PC-9 (cell line): ENCODE results near the gene SUB1. TPM values are rescaled to one million over a fixed set of nuclear protein-coding genes. Genes with fewer than 3 reads are reported as not detected.
"Not testable (repeated sequence)": the region's sequence is repeated elsewhere in the genome, so short reads cannot be mapped to it uniquely, and the experiment has no call there.

Source experiments
- BruUV-seq: library from RNA; stranded (reverse); fragments of 400-500 nt; replicated peaks from 2 replicates; lab custom pipeline; 2021; lab: Mats Ljungman, UMichigan
- CTCF ChIA-PET: fragments of 300-600 bp; sonication (Branson Sonifier 250); formaldehyde crosslinking; loops from one replicate; lab custom pipeline; 2022; ENCODE audit warnings: antibody characterized with exemption; lab: Charles Lee
- POLR2A ChIA-PET: fragments of 300-600 bp; sonication (Branson Sonifier 250); formaldehyde crosslinking; loops from one replicate; lab custom pipeline; 2022; ENCODE audit warnings: antibody characterized with exemption; ENCODE audit not compliant: unreplicated experiment; lab: Charles Lee
- DNase-seq, 2 experiments: peaks; one replicate each; pipeline versions ENCODE4 v3.0.0 to v3.0.0-alpha.2; 2015 to 2022; ENCODE audit warnings: mixed read lengths in 1 of 2
- H2AFZ ChIP-seq: fragments of 200-600 bp; sonication (generic); 2 replicates; pipeline ENCODE4 v1.8.1; 2017; ENCODE audit warnings: antibody characterized with exemption
- H3F3A ChIP-seq: fragments of 200-600 bp; sonication (generic); 2 replicates; pipeline ENCODE4 v1.8.1; 2017; ENCODE audit warnings: antibody characterized with exemption, mild to moderate bottlenecking, low read depth; ENCODE audit not compliant: insufficient read depth
- H3K27ac ChIP-seq: fragments of 200-600 bp; sonication (generic); 2 replicates; pipeline ENCODE4 v1.6.1; 2016; ENCODE audit warnings: mixed run types
- H3K27me3 ChIP-seq: fragments of 200-600 bp; sonication (generic); 2 replicates; pipeline ENCODE4 v1.6.1; 2016; ENCODE audit warnings: low read depth, mixed run types; ENCODE audit not compliant: insufficient read depth
- H3K36me3 ChIP-seq: fragments of 200-600 bp; sonication (generic); 2 replicates; pipeline ENCODE4 v1.6.1; 2016; ENCODE audit warnings: low read depth, mixed run types
- H3K4me1 ChIP-seq: fragments of 200-600 bp; sonication (generic); replicated peaks from 2 replicates; pipeline ENCODE4 v1.6.1; 2016; ENCODE audit warnings: mixed run types; ENCODE audit not compliant: insufficient read depth
- H3K4me2 ChIP-seq: fragments of 200-600 bp; sonication (generic); 2 replicates; pipeline ENCODE4 v1.6.1; 2017; ENCODE audit warnings: mixed run types
- H3K4me3 ChIP-seq: fragments of 200-600 bp; sonication (generic); 2 replicates; pipeline ENCODE4 v1.6.1; 2016; ENCODE audit warnings: mixed run types
- H3K79me2 ChIP-seq: fragments of 200-600 bp; sonication (generic); 2 replicates; pipeline ENCODE4 v1.6.1; 2017; ENCODE audit warnings: low read depth, mixed run types
- H3K9me2 ChIP-seq: fragments of 200-600 bp; sonication (generic); 2 replicates; pipeline ENCODE4 v1.8.1; 2017; ENCODE audit warnings: mild to moderate bottlenecking; ENCODE audit not compliant: insufficient read depth
- H3K9me3 ChIP-seq: fragments of 200-600 bp; sonication (generic); 2 replicates; pipeline ENCODE4 v1.8.1; 2016; ENCODE audit warnings: low read depth; ENCODE audit not compliant: insufficient read depth
- H4K20me1 ChIP-seq: fragments of 200-600 bp; sonication (generic); 2 replicates; pipeline ENCODE4 v1.8.1; 2017; ENCODE audit not compliant: insufficient read depth
- EZH2 ChIP-seq: fragments of 200-600 bp; sonication (generic); IDR thresholded peaks from 2 replicates; pipeline ENCODE4 v1.8.0; 2017; ENCODE audit warnings: antibody characterized with exemption, low read depth
- intact Hi-C: fragments of 100-400 bp; cut with micrococcal nuclease; formaldehyde crosslinking; loops from one replicate; pipeline ENCODE4 v1.10.0; 2022; ENCODE audit not compliant: unreplicated experiment
- total RNA-seq: library from RNA; stranded (reverse); gene quantifications from 2 replicates; pipeline ENCODE4 v1.2.3, GENCODE V29; 2021
- TF ChIP-seq, protein P1 (sequence below): fragments of 200-600 bp; sonication (generic); conservative IDR thresholded peaks from 2 replicates; pipeline ENCODE4 v1.6.1; 2017; ENCODE audit warnings: mixed run types, antibody characterized with exemption, mild to moderate bottlenecking, moderate library complexity

The SUB1 gene
- total RNA-seq, 1 experiment from 2014 or later = 328 TPM

DNA sequence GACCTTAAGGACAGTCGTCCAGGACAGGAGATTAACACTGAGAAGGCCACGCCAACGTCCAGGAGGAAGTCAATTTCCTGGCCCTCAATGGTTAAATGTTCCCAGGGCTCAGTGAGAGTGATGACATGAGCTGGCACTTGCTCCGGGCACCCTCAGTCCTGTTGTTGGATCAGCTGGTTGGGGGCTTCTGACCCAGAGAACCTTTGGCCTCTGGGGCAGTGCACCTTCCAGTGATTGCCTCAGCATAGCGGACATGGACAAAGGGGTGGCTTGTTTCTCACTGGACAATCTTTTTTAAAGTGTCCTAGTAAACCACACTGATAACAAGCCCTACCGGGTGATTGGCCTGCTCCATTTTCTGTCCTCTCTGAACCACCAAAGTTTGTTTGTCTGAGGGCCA lies 28.8 kb upstream of the SUB1 start:
- H3K79me2 ChIP-seq, POLR2A ChIA-PET, H3K4me1 ChIP-seq, DNase-seq, H4K20me1 ChIP-seq, BruUV-seq, H3K27me3 ChIP-seq, H3F3A ChIP-seq, CTCF ChIA-PET, H3K4me3 ChIP-seq, H3K9me2 ChIP-seq, H3K9me3 ChIP-seq, intact Hi-C loops, H3K4me2 ChIP-seq, H3K27ac ChIP-seq, H2AFZ ChIP-seq, H3K36me3 ChIP-seq: not testable (repeated sequence)

DNA sequence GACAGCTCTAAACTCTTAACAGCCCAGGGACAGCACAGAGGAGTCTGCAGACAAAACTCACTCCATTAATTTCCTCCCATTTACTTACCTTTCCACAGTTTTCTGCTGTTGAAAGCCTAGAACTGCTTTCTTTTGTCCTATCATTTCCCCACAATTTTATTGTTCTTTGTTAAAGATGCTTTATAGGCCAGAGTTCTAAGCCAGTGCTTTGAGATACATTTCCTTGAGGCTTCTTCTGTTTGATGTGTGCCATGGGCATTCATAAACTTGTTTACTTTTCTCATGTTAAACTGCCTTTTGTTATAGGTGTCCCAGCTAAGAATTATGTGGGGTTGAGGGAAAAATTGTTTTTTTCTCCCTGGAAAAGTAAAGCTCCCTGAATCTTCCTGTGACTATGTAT lies 25.9 kb upstream of the SUB1 start:
- BruUV-seq = no TSS peak
- TF ChIP-seq, protein P1, sequence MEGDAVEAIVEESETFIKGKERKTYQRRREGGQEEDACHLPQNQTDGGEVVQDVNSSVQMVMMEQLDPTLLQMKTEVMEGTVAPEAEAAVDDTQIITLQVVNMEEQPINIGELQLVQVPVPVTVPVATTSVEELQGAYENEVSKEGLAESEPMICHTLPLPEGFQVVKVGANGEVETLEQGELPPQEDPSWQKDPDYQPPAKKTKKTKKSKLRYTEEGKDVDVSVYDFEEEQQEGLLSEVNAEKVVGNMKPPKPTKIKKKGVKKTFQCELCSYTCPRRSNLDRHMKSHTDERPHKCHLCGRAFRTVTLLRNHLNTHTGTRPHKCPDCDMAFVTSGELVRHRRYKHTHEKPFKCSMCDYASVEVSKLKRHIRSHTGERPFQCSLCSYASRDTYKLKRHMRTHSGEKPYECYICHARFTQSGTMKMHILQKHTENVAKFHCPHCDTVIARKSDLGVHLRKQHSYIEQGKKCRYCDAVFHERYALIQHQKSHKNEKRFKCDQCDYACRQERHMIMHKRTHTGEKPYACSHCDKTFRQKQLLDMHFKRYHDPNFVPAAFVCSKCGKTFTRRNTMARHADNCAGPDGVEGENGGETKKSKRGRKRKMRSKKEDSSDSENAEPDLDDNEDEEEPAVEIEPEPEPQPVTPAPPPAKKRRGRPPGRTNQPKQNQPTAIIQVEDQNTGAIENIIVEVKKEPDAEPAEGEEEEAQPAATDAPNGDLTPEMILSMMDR = no peak
- TF ChIP-seq EZH2 = no peak
- no peak overlapping the region for H3K27ac ChIP-seq
- DNase-seq = no peak
- intact Hi-C loops = no loop called here
- H3K27me3 ChIP-seq = peaks cover 8% of the 10 kb centered on the region; the same call in 1 of the 2 replicates
- H3K36me3 ChIP-seq = no peaks in the 10 kb centered on the region
- no peak overlapping the region for H2AFZ ChIP-seq
- POLR2A ChIA-PET = no interaction called here
- no peaks in the 10 kb centered on the region for H4K20me1 ChIP-seq
- H3K4me2 ChIP-seq = no peak overlapping the region
- no peaks in the 10 kb centered on the region for H3K9me2 ChIP-seq
- no peaks in the 10 kb centered on the region for H3K79me2 ChIP-seq
- H3K4me1 ChIP-seq = no peaks in the 10 kb centered on the region
- CTCF ChIA-PET = no interaction called here
- no peaks in the 10 kb centered on the region for H3K9me3 ChIP-seq
- no peaks in the 10 kb centered on the region for H3F3A ChIP-seq
- no peak overlapping the region for H3K4me3 ChIP-seq

GRCh38 chr5:32559921-32560320 lies 25.4 kb upstream of the SUB1 start:
- intact Hi-C loops = no loop called here
- peaks cover 8% of the 10 kb centered on the region; the same call in 1 of the 2 replicates for H3K27me3 ChIP-seq
- no peak overlapping the region for H3K27ac ChIP-seq
- H3F3A ChIP-seq = no peaks in the 10 kb centered on the region
- no peak overlapping the region for H3K4me3 ChIP-seq
- ChIA-PET POLR2A (no interaction called here), CTCF (no interaction called here)
- H3K4me2 ChIP-seq = no peak overlapping the region
- H3K79me2 ChIP-seq = no peaks in the 10 kb centered on the region
- no peaks in the 10 kb centered on the region for H3K9me3 ChIP-seq
- no peak overlapping the region for H2AFZ ChIP-seq
- TF ChIP-seq EZH2 = no peak
- TF ChIP-seq, protein P1 = no peak
- no peaks in the 10 kb centered on the region for H3K36me3 ChIP-seq
- DNase-seq = no peak
- no TSS peak for BruUV-seq
- no peaks in the 10 kb centered on the region for H4K20me1 ChIP-seq
- no peaks in the 10 kb centered on the region for H3K9me2 ChIP-seq
- no peaks in the 10 kb centered on the region for H3K4me1 ChIP-seq

DNA sequence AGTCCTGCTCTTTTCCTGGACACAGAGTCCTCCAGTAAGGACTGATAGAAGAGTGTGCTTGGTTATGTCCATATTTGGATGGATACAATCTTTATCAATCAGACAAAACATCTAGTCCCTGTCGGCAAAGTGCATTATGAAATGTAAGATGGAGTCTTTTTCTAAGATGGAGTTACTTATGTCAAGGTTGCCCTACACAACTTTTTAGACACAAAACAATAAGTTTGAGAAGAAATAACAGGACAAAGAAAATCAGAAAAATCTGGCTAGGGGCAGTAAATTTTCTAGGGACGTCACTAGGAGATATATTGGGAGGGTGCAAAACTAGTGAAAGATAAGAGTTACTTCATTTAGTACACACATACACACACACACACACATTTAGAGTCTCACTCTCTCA lies 23.3 kb upstream of the SUB1 start:
- Histone ChIP-seq H3K79me2 (no peaks in the 10 kb centered on the region), H2AFZ (no peak overlapping the region), H3K4me1 (no peaks in the 10 kb centered on the region), H3K27me3 (peaks cover 8% of the 10 kb centered on the region; the same call in 1 of the 2 replicates), H3K4me2 (no peak overlapping the region), H3K9me2 (no peaks in the 10 kb centered on the region), H3K27ac (no peak overlapping the region), H3K9me3 (no peaks in the 10 kb centered on the region), H3F3A (no peaks in the 10 kb centered on the region), H3K4me3 (no peak overlapping the region), H4K20me1 (no peaks in the 10 kb centered on the region), H3K36me3 (no peaks in the 10 kb centered on the region)
- no peak for DNase-seq
- ChIA-PET POLR2A (no interaction called here), CTCF (no interaction called here)
- intact Hi-C loops = no loop called here
- TF ChIP-seq, protein P1 = no peak
- no peak for TF ChIP-seq EZH2
- no TSS peak for BruUV-seq
